Glutamatergic neuron (in vitro differentiated cells): ENCODE measurements around the gene STXBP1. TPM values are rescaled to one million over a fixed set of nuclear protein-coding genes. Genes with fewer than 3 reads are reported as not detected.

Experiments
- DNase-seq: peaks from one replicate; pipeline ENCODE4 v3.0.0; 2022
- H3K27ac Mint-ChIP-seq: one replicate; pipeline ENCODE4 v1.8.0; 2020; ENCODE audit warnings: mild to moderate bottlenecking, mixed read lengths, inconsistent platforms; ENCODE audit not compliant: unreplicated experiment
- H3K27me3 Mint-ChIP-seq: one replicate; pipeline ENCODE4 v1.8.0; 2020; ENCODE audit warnings: mild to moderate bottlenecking, moderate library complexity, mixed read lengths, inconsistent platforms; ENCODE audit not compliant: unreplicated experiment
- H3K36me3 Mint-ChIP-seq: one replicate; pipeline ENCODE4 v1.8.0; 2020; ENCODE audit warnings: mild to moderate bottlenecking, mixed read lengths, inconsistent platforms; ENCODE audit not compliant: unreplicated experiment
- H3K4me1 Mint-ChIP-seq: one replicate; pipeline ENCODE4 v1.8.0; 2020; ENCODE audit warnings: mild to moderate bottlenecking, low read depth, mixed read lengths, inconsistent platforms; ENCODE audit not compliant: unreplicated experiment
- H3K4me3 Mint-ChIP-seq: one replicate; pipeline ENCODE4 v1.8.0; 2020; ENCODE audit warnings: mild to moderate bottlenecking, mixed read lengths, inconsistent platforms; ENCODE audit not compliant: unreplicated experiment
- H3K9me3 Mint-ChIP-seq: one replicate; pipeline ENCODE4 v1.8.0; 2020; ENCODE audit warnings: mild to moderate bottlenecking, moderate library complexity, mixed read lengths, inconsistent platforms; ENCODE audit not compliant: unreplicated experiment
- total RNA-seq: library from RNA; stranded (reverse); fragmentation: NEBNext Ultra II Directional; extraction: Animal tissue kit (Norgen Biotek cat#: 25700); gene quantifications from one replicate; pipeline ENCODE4 v1.2.1, GENCODE V29; 2021; ENCODE audit not compliant: unreplicated experiment
- TF ChIP-seq, protein P1 (sequence below): fragments of 200-600 bp; sonication (generic); IDR thresholded peaks from one replicate; pipeline ENCODE4 v1.5.0; 2021; ENCODE audit not compliant: partially characterized antibody, unreplicated experiment

The STXBP1 gene
- total RNA-seq, 1 donor from 2014 or later = 402 TPM

DNA sequence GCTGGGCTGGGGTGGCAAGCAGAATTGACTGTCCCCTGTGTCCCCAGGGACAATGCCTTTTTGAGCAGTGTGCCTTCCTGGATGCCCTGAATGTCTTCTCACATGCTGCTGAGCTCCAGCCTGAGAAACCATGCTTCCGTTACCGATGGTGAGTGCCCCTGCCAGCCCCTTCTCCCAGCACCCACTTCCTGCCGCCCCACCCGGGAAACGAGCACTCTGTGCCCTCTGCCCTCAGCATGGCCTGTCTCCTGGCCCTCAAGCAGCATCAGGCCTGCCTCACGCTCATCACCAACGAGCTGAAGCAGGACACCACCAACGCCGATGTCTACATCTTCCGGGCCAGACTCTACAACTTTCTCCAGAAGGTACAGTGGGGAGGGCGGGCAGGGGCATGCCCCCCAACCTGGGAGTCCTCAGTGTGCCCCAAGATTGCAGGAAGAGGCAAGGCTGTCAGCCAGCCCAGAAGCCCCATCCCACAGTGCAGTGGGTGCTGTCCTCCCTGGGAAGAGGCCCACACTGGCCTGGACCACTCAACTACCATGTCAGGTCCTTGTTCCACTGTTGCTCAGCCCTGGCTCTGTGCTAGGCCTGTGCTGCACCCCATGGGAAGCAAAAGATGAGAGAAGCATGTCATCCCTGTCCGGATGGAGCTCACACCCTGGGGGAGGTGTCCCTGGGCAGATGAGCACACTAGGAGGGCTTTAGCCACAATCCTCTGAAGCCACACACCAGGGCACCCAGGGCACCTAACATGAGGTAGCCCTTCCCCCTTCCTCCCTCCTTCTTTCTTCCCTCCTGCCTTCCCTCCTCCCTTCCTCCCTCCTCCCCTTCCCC is 108.2 kb downstream of the STXBP1 start:
- peaks cover 2% of the 10 kb centered on the region for H3K4me1 Mint-ChIP-seq
- H3K4me3 Mint-ChIP-seq = no peak overlapping the region
- no peak overlapping the region for H3K27ac Mint-ChIP-seq
- TF ChIP-seq, protein P1, sequence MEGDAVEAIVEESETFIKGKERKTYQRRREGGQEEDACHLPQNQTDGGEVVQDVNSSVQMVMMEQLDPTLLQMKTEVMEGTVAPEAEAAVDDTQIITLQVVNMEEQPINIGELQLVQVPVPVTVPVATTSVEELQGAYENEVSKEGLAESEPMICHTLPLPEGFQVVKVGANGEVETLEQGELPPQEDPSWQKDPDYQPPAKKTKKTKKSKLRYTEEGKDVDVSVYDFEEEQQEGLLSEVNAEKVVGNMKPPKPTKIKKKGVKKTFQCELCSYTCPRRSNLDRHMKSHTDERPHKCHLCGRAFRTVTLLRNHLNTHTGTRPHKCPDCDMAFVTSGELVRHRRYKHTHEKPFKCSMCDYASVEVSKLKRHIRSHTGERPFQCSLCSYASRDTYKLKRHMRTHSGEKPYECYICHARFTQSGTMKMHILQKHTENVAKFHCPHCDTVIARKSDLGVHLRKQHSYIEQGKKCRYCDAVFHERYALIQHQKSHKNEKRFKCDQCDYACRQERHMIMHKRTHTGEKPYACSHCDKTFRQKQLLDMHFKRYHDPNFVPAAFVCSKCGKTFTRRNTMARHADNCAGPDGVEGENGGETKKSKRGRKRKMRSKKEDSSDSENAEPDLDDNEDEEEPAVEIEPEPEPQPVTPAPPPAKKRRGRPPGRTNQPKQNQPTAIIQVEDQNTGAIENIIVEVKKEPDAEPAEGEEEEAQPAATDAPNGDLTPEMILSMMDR = no peak
- H3K36me3 Mint-ChIP-seq = no peaks in the 10 kb centered on the region
- H3K9me3 Mint-ChIP-seq = peaks cover 7% of the 10 kb centered on the region
- peaks cover 7% of the 10 kb centered on the region for H3K27me3 Mint-ChIP-seq
- DNase-seq = no peak

GRCh38 chr9:127720865-127721227 is 108.8 kb downstream of the STXBP1 start:
- Mint-ChIP-seq H3K27me3 (peaks cover 6% of the 10 kb centered on the region), H3K4me3 (no peak overlapping the region), H3K4me1 (peaks cover 2% of the 10 kb centered on the region), H3K36me3 (no peaks in the 10 kb centered on the region), H3K27ac (no peak overlapping the region), H3K9me3 (peaks cover 5% of the 10 kb centered on the region)
- no peak for DNase-seq
- TF ChIP-seq, protein P1 = no peak

GRCh38 chr9:127721391-127721821 is 109.3 kb downstream of the STXBP1 start:
- Mint-ChIP-seq H3K4me1 (no peaks in the 10 kb centered on the region), H3K36me3 (no peaks in the 10 kb centered on the region), H3K27ac (no peak overlapping the region), H3K27me3 (peaks cover 6% of the 10 kb centered on the region), H3K4me3 (no peak overlapping the region), H3K9me3 (peaks cover 1% of the 10 kb centered on the region)
- DNase-seq = no peak
- TF ChIP-seq, protein P1 = no peak

GRCh38 chr9:127722055-127722745 is 110.1 kb downstream of the STXBP1 start:
- no peaks in the 10 kb centered on the region for H3K36me3 Mint-ChIP-seq
- TF ChIP-seq, protein P1 = no peak
- H3K4me1 Mint-ChIP-seq = peaks cover 1% of the 10 kb centered on the region
- DNase-seq = no peak
- no peak overlapping the region for H3K27ac Mint-ChIP-seq
- no peak overlapping the region for H3K4me3 Mint-ChIP-seq
- H3K27me3 Mint-ChIP-seq = peaks cover 6% of the 10 kb centered on the region
- peaks cover 1% of the 10 kb centered on the region for H3K9me3 Mint-ChIP-seq

DNA sequence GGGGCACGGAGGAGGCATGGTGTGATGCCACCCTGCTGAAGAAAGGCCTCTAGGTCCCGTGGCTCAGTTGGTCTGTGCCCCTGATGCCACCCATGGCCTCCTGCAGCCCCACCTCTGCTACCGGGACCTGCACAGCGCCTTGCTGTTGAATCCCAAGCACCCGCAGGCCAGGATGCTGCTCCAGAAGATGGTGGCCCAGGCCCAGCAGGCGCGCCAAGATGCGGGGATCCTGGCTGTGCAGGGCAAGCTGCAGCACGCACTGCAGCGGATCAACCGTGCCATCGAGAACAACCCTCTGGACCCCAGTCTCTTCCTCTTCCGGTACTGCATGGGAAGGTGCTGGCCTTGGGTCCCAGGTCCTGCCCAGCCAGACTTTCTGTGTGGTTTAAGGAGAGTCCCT is 110.9 kb downstream of the STXBP1 start:
- Mint-ChIP-seq H3K4me3 (no peak overlapping the region), H3K27me3 (peaks cover 6% of the 10 kb centered on the region), H3K27ac (no peak overlapping the region), H3K9me3 (peaks cover 1% of the 10 kb centered on the region), H3K36me3 (no peaks in the 10 kb centered on the region), H3K4me1 (peaks cover 2% of the 10 kb centered on the region)
- DNase-seq = no peak
- TF ChIP-seq, protein P1 = no peak
